IMR-90 (cell line): ENCODE data around the gene GCC2. TPM values are rescaled to one million over a fixed set of nuclear protein-coding genes. Genes with fewer than 3 reads are reported as not detected.

ENCODE experiments used
- ATAC-seq: fragments of 200-7000 bp; cut with Tn5 transposase; 2 replicates; pipeline ENCODE4 v1.9.1; 2020; ENCODE audit warnings: low read depth, mild to moderate bottlenecking, moderate library complexity
- BruUV-seq: library from RNA; stranded (reverse); fragments of 400-500 nt; replicated peaks from 2 replicates; lab custom pipeline; 2021; lab: Mats Ljungman, UMichigan
- CTCF ChIA-PET: fragments of 300-600 bp; formaldehyde crosslinking; extraction: SDS; loops from one replicate; lab custom pipeline; 2021; ENCODE audit warnings: antibody characterized with exemption; lab: Yijun Ruan, JAX
- POLR2A ChIA-PET: fragments of 300-600 bp; sonication (Branson Sonifier 250); formaldehyde crosslinking; loops from one replicate; lab custom pipeline; 2022; ENCODE audit warnings: antibody characterized with exemption; ENCODE audit not compliant: unreplicated experiment; lab: Charles Lee
- DNase-seq: peaks from one replicate; pipeline ENCODE4 v3.0.0; 2013
- H2AFZ ChIP-seq: replicated peaks from 2 replicates; pipeline ENCODE3; 2013; ENCODE audit warnings: low read length, mild to moderate bottlenecking; ENCODE audit not compliant: poor library complexity
- H2AK5ac ChIP-seq: 2 replicates; pipeline ENCODE4 v1.6.1; 2013; ENCODE audit warnings: low read depth, low read length, inconsistent platforms
- H2AK9ac ChIP-seq: replicated peaks from 2 replicates; pipeline ENCODE3; 2013; ENCODE audit warnings: mild to moderate bottlenecking, low read depth, low read length, moderate library complexity; ENCODE audit not compliant: poor library complexity
- H2BK120ac ChIP-seq: 2 replicates; pipeline ENCODE4 v1.6.1; 2013; ENCODE audit warnings: low read depth, low read length, inconsistent platforms
- H2BK15ac ChIP-seq: 3 replicates; pipeline ENCODE4 v1.6.1; 2013; ENCODE audit warnings: low read depth, low read length, inconsistent platforms
- H2BK20ac ChIP-seq: 2 replicates; pipeline ENCODE4 v1.6.1; 2013; ENCODE audit warnings: low read depth, mild to moderate bottlenecking, inconsistent platforms, low read length, moderate library complexity
- H2BK5ac ChIP-seq: 2 replicates; pipeline ENCODE4 v1.6.1; 2013; ENCODE audit warnings: mild to moderate bottlenecking, low read depth, low read length, inconsistent platforms; ENCODE audit not compliant: poor library complexity, severe bottlenecking
- H3K14ac ChIP-seq: replicated peaks from 2 replicates; pipeline ENCODE4 v1.6.1; 2013; ENCODE audit warnings: low read depth, low read length, inconsistent platforms
- H3K18ac ChIP-seq: 2 replicates; pipeline ENCODE4 v1.6.1; 2013; ENCODE audit warnings: low read depth, low read length, control low read depth
- H3K23ac ChIP-seq: 2 replicates; pipeline ENCODE4 v1.6.1; 2013; ENCODE audit warnings: low read depth, low read length, inconsistent platforms
- H3K27ac ChIP-seq: 2 replicates; pipeline ENCODE4 v1.5.1; 2013; ENCODE audit warnings: mild to moderate bottlenecking, control low read depth, low read length; ENCODE audit not compliant: insufficient read depth
- H3K27me3 ChIP-seq: 2 replicates; pipeline ENCODE4 v1.6.1; 2013; ENCODE audit warnings: low read length; ENCODE audit not compliant: control insufficient read depth, insufficient read depth
- H3K36me3 ChIP-seq: 2 replicates; pipeline ENCODE4 v1.6.1; 2013; ENCODE audit warnings: low read length, mixed read lengths; ENCODE audit not compliant: control insufficient read depth, insufficient read depth
- H3K4ac ChIP-seq: 2 replicates; pipeline ENCODE4 v1.6.1; 2013; ENCODE audit warnings: low read depth, low read length, inconsistent platforms
- H3K4me1 ChIP-seq: 2 replicates; pipeline ENCODE4 v1.6.1; 2013; ENCODE audit warnings: low read length, mixed read lengths; ENCODE audit not compliant: control insufficient read depth, insufficient read depth
- H3K4me2 ChIP-seq: 2 replicates; pipeline ENCODE4 v1.6.1; 2013; ENCODE audit warnings: low read depth, mild to moderate bottlenecking, control low read depth, low read length, moderate library complexity
- H3K4me3 ChIP-seq: 2 replicates; pipeline ENCODE4 v1.5.1; 2013; ENCODE audit warnings: low read depth, mild to moderate bottlenecking, control low read depth, low read length, moderate library complexity; ENCODE audit not compliant: insufficient read depth
- H3K56ac ChIP-seq: 2 replicates; pipeline ENCODE4 v1.6.1; 2013; ENCODE audit warnings: low read length, inconsistent platforms; ENCODE audit not compliant: insufficient read depth; ENCODE audit errors: extremely low read depth
- H3K79me1 ChIP-seq, 2 experiments: 2 replicates each; pipeline ENCODE4 v1.6.1; 2013; ENCODE audit warnings: low read length in 2 of 2, inconsistent platforms in 1 of 2, low read depth in 1 of 2
- H3K9ac ChIP-seq: 2 replicates; pipeline ENCODE4 v1.6.1; 2013; ENCODE audit warnings: low read depth, low read length, control low read depth
- H3K9me1 ChIP-seq: 2 replicates; pipeline ENCODE4 v1.6.1; 2013; ENCODE audit warnings: low read length, inconsistent platforms; ENCODE audit not compliant: insufficient read depth
- H3K9me3 ChIP-seq: 2 replicates; pipeline ENCODE4 v1.6.1; 2013; ENCODE audit warnings: low read length; ENCODE audit not compliant: control insufficient read depth, insufficient read depth
- H4K20me1 ChIP-seq: 2 replicates; pipeline ENCODE4 v1.6.1; 2013; ENCODE audit warnings: low read length, inconsistent platforms; ENCODE audit not compliant: insufficient read depth
- H4K5ac ChIP-seq: 2 replicates; pipeline ENCODE4 v1.6.1; 2013; ENCODE audit warnings: mild to moderate bottlenecking, low read depth, low read length, control low read depth
- H4K8ac ChIP-seq, 2 experiments: 2 replicates each; pipeline ENCODE4 v1.6.1; 2013; ENCODE audit warnings: low read depth in 2 of 2, low read length in 2 of 2, control low read depth in 1 of 2, inconsistent platforms in 1 of 2
- H4K91ac ChIP-seq: 2 replicates; pipeline ENCODE4 v1.6.1; 2013; ENCODE audit warnings: low read depth, low read length, inconsistent platforms; ENCODE audit not compliant: insufficient read depth
- MAFK ChIP-seq: IDR thresholded peaks from 2 replicates; pipeline ENCODE4 v1.6.1; 2012; ENCODE audit warnings: low read depth, low read length, improper control_type of control experiment
- MXI1 ChIP-seq: IDR thresholded peaks from 2 replicates; pipeline ENCODE4 v1.6.1; 2012; ENCODE audit warnings: low read depth, mild to moderate bottlenecking, low read length, moderate library complexity, borderline replicate concordance
- POLR2A ChIP-seq: IDR thresholded peaks from 2 replicates; pipeline ENCODE4 v1.6.1; 2012; ENCODE audit warnings: mild to moderate bottlenecking, low read depth, low read length
- SMC3 ChIP-seq: fragments of 150-350 bp; IDR thresholded peaks from 2 replicates; pipeline ENCODE4 v1.6.1; 2016; ENCODE audit warnings: low read depth, mild to moderate bottlenecking, antibody characterized with exemption, low read length, moderate library complexity
- WGBS, 2 experiments: methylation state at CpG; one replicate each; pipeline versions ENCODE4 v1.1.5 to v1.1.7; 2013; ENCODE audit warnings: missing lambda C conversion rate in 2 of 2; ENCODE audit not compliant: insufficient read length in 1 of 2; ENCODE audit errors: extremely low coverage in 2 of 2; 5-methylcytosine and 5-hydroxymethylcytosine counted together
- dilution Hi-C: fragments of 300-500 bp; cut with HindIII; formaldehyde crosslinking; loops from one replicate; pipeline ENCODE4 v1.14.3; 2018; ENCODE audit warnings: low sequenced_read_pairs; ENCODE audit not compliant: unreplicated experiment
- in situ Hi-C: fragments of 300-500 bp; cut with MboI; formaldehyde crosslinking; loops from 3 replicates; pipeline ENCODE4 v1.14.3; 2019; ENCODE audit warnings: low sequenced_read_pairs, inconsistent platforms, mixed read lengths
- intact Hi-C: fragments of 100-400 bp; cut with micrococcal nuclease; formaldehyde crosslinking; loops from 2 replicates; pipeline ENCODE4 v1.10.0; 2022
- polyA plus RNA-seq, 3 experiments: library from polyadenylated mRNA; depleted of rRNA; stranded (reverse); fragments of >200 nt; gene quantifications; 2 replicates each; pipeline ENCODE4 v1.2.3, GENCODE V29; 2012; ENCODE audit warnings: low replicate concordance in 1 of 3
- total RNA-seq: library from RNA; depleted of rRNA; stranded (reverse); fragments of >200 nt; gene quantifications from 2 replicates; pipeline ENCODE4 v1.2.3, GENCODE V29; 2012

The GCC2 gene
- total and polyA plus RNA-seq, 2 of the 4 experiments (the other 2 are of a cell fraction) = 6.4 to 8.6 TPM

GRCh38 chr2:108534584-108535356 lies 85.8 kb downstream of the GCC2 start:
- peaks cover 12 to 51% of the 10 kb centered on the region in 2 experiments; a peak in 3 of 4 replicates for H3K79me1 ChIP-seq
- ChIA-PET POLR2A (interaction anchor here (0.6 kb wide), 1 partner anchor 41 kb away, joined by 3 read pairs; no protein-coding TSS in a partner anchor), CTCF (interaction anchor here (0.6 to 1.5 kb wide), 4 partner anchors 19 to 102 kb away, joined by 3 to 8 read pairs (median 5); no protein-coding TSS in a partner anchor)
- H2BK15ac ChIP-seq = no peak overlapping the region
- H2AK5ac ChIP-seq = no peak overlapping the region
- H2AK9ac ChIP-seq = no peak overlapping the region
- peak overlapping the region; percentile 85 for H2BK5ac ChIP-seq
- no peaks in the 10 kb centered on the region for H3K36me3 ChIP-seq
- H3K9ac ChIP-seq = peak overlapping the region; percentile 82
- H3K9me3 ChIP-seq = no peaks in the 10 kb centered on the region
- peak overlapping the region; percentile 60 for H2BK120ac ChIP-seq
- H4K91ac ChIP-seq = peak overlapping the region; percentile 41; the same call in 1 of the 2 replicates
- H4K5ac ChIP-seq = peak overlapping the region; percentile 25; the same call in 1 of the 2 replicates
- peak overlapping the region; percentile 67 for H3K4ac ChIP-seq
- H3K4me3 ChIP-seq = peak overlapping the region; percentile 75
- peak overlapping the region; percentile 96 for H3K23ac ChIP-seq
- H3K4me2 ChIP-seq = peak overlapping the region; percentile 85
- H3K56ac ChIP-seq = peak overlapping the region; percentile 76
- peak overlapping the region; percentile 52; the same call in 1 of the 2 replicates for H3K18ac ChIP-seq
- H3K14ac ChIP-seq = peak overlapping the region; percentile 66
- in situ Hi-C loops (no loop called here), dilution Hi-C loops (no loop called here), intact Hi-C loops (loop anchor here (2.0 kb wide), 2 partner anchors 40 to 50 kb away; no protein-coding TSS in a partner anchor)
- H3K27ac ChIP-seq = peak overlapping the region; percentile 73
- peak overlapping the region in 1 of 2 experiments; percentile 37; a peak in 1 of 4 replicates for H4K8ac ChIP-seq
- WGBS, 2 experiments = 0% methylated on average over 23 of the region's 57 CpGs; no CpG with 5 or more reads in 1 of the 2 experiments
- H3K27me3 ChIP-seq = no peaks in the 10 kb centered on the region
- DNase-seq (no peak), ATAC-seq (peak; percentile 28)
- H2BK20ac ChIP-seq = no peak overlapping the region
- TF ChIP-seq MAFK (peak; percentile 67), MXI1 (no peak), SMC3 (no peak), POLR2A (peak; percentile 25; the same call in 1 of the 2 replicates)
- H3K9me1 ChIP-seq = peaks cover 6% of the 10 kb centered on the region; the same call in 1 of the 2 replicates
- peak overlapping the region; percentile 70 for H2AFZ ChIP-seq
- H3K4me1 ChIP-seq = peaks cover 10% of the 10 kb centered on the region
- no TSS peak for BruUV-seq
- H4K20me1 ChIP-seq = peaks cover 38% of the 10 kb centered on the region
